Measurements from ENCODE around the gene VBP1.
"Not testable (repeated sequence)": the region's sequence is repeated elsewhere in the genome, so short reads cannot be mapped to it uniquely, and the experiment has no call there.

VBP1 gene

DNA sequence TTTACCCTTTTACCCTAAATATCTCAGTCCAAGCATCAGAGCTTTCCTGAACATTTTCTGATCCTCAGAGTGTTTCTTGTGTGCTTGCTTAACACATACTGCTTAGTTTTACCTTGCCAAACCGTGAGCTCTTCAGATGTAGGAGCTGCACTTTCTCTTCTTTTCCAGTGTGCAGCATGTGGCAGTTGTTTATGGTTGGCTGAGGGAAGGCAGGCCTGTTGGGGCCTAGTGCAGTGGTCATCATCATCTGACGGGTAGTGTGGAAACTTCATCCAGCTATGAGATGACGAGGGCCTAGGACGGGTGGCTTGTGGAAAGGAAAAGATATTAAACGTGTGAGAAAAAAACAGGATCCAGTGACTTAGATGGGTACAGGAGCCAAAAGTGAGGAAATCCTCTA lies 21.5 kb downstream of the VBP1 start:
- DNase-seq (ENCODE audit: insufficient read length, low spot score) = no peak
- no peak for TF ChIP-seq POLR2A (IDR thresholded peaks at IDR 0.05; ENCODE audit: low read depth, low read length)
- FAIRE-seq = no peak

DNA sequence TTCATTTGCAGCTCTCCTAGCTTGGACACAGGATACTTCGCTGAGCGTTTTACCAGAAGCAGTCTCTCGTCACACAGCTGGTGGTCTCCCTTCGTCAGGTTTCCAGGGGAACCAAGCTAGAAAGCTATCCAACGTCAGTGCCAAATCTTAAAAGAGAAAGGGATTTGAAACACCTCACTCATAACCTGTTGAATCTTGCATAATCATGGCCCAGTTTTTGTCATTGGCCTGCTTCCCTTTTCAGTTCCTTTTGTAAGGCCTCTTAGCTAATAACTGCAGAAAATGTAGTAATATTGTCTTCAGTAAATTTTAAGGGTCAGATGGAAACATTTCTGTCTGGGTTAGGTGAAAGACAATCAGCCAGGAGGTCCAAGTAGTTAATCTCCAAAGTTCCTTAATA lies 26.0 kb downstream of the VBP1 start:
- TF ChIP-seq POLR2A (IDR thresholded peaks at IDR 0.05; ENCODE audit: low read depth, low read length) = no peak
- FAIRE-seq (no peak), DNase-seq (ENCODE audit: insufficient read length, low spot score) (no peak)

DNA sequence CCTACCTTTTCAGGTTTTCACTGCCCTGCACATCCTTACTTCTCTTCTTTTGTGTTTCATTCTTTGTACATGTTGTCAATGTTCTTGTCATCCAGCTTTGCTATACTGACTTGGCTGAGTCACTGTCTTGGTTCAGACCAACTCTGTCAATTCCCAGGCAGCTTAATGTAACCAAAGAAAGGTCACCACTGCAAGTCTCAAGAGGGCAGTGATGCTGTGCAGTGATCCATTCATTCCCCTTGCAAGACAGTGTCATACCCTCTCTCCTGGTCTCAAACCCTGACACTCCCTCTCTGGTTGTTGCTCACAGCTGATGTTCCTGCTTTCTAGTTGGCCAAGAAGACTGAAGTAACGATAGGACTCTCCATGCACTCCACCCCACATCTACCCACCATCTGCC lies 30.5 kb downstream of the VBP1 start:
- FAIRE-seq (no peak), DNase-seq (ENCODE audit: insufficient read length, low spot score) (no peak)

DNA sequence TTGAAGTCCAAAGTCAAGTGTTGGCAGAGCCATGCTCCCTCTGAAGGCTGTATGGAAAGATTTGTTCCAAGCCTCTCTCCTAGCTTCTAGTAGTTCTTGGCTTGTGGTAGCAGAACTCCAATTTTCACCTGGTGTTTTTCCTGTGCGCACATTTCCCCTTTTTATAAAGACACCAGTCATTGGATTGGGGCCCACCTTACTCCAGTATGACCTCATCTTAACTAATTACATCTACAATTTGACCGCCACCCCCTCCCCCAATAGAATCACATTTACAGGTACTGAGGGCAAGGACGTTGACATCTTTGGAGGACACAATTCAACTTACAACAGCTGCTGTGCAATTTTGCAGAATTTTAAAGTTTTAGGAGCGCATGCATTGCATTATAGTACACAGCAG lies 31.2 kb downstream of the VBP1 start:
- DNase-seq (ENCODE audit: insufficient read length, low spot score) = no peak
- FAIRE-seq = no peak

More for the DNA sequence above, 30.5 kb downstream of the VBP1 start:
- no peak for TF ChIP-seq POLR2A (IDR thresholded peaks at IDR 0.05; ENCODE audit: low read depth, low read length)

DNA sequence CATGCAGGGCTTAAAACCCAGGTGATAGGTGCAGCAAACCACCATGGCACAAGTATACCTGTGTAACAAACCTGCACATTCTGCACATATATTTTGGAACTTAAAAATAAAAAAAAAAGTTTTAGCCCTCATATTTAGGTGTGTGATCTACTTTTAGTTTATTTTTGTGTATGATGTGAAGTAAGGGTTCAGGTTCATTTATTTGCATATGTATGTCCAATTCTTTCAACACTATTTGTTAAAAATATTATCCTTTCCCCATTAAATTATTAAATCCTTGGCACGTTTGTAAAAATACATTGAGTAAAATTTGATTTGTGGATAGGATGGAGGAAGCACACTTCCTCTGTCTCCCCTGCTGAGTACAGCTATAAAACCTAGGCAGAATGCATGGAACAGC lies 35.1 kb downstream of the VBP1 start:
- TF ChIP-seq POLR2A (IDR thresholded peaks at IDR 0.05; ENCODE audit: low read depth, low read length) = no peak
- no peak for DNase-seq (ENCODE audit: insufficient read length, low spot score)
- FAIRE-seq = no peak

More for the DNA sequence above, 31.2 kb downstream of the VBP1 start:
- no peak for TF ChIP-seq POLR2A (IDR thresholded peaks at IDR 0.05; ENCODE audit: low read depth, low read length)

DNA sequence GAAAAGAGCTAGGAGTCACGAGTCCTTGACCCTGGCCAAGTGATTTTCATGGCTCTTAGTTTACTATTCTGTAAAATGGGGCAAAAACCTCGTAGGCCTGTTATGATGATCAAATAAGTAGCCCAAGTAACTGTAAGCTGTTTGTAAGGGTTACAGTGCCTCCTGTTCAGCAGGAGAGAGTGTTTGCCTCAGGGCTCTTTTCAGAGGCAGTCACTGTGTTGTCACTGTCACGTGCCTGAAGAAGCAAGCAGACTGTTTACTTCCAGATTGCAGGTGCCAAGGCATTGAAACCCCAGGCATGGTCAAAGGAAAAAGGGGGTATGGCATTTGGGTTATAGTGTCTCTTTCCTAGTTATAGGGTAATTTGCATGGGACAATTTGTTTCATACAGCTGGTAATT lies 43.5 kb downstream of the VBP1 start:
- no peak for FAIRE-seq

DNA sequence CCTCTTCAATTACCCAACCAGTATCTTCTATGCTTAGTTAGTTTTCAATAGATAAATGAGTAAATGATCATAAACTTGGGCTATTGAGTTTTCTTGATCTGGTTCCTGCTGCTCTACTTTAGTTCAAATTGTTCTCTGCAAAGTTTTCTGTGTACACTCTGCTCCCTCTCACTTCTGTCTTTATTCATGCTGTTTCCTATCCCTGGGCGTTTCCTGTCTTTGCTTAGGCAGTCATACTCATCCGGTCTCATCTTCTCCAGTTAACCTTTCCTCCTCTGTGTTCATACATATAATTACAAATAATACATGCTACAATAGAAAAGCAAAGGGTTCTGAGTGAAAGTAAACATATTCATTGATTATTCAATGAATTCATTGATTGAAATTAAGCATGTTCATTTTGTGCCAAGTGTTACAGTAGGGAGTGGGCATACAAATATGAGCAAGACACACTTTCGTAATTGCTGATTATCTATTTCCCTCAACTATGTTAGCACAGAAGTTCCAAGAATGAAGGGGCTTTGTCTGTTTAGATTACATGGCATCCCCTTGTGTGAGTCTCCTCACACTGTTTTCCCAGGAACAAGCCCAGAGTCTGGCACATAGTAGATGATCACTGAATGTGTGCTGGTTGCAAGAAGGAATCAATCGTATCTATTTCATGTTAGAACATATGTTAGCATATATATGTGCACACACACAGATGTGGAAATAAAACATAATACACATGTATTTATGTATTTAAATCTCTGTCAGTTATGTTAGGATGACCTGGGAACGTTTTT lies 46.9 kb downstream of the VBP1 start:
- TF ChIP-seq POLR2A (IDR thresholded peaks at IDR 0.05; ENCODE audit: low read depth, low read length) = no peak
- no peak for FAIRE-seq

More for the DNA sequence above, 43.5 kb downstream of the VBP1 start:
- TF ChIP-seq POLR2A (IDR thresholded peaks at IDR 0.05; ENCODE audit: low read depth, low read length) = no peak
- no peak for DNase-seq (ENCODE audit: insufficient read length, low spot score)

DNA sequence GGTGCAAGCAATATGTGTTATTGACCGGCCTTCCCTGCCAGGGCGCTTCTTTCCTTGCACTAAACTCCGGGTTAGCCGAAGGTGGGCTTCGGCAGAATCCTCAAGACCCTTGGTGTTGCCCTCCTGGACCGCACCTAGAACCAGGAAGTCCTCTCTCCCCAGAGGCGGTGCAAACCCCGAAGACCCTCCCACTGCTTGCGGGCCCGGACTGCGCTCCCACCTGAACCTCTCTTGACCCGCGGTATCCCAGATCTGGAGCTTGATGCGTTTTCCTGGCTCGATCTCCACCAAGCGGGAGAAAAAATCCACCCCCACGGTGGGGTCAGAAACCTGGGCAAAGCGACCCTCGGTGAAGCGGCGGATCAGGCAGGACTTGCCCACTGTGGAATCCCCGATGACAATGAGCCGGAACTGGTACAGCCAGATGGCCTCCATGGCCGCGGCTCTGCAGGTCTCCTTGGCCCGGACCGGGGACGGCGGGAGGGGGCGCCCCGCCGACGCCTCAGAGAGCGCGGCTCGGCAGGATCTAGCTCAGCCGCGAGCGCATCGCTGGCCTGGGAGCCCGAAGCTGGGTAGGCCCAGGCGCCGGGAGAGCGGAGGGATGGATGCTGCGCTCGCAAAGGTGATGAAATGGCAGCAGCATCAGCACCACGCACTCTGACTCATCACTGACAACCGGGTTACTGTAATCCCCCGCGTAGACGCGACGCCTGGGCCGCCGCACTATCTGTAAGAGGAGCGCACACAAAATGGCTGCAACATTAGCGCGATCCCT lies 47.8 kb downstream of the VBP1 start, which contains the start of gene RAB39B:
Gene RAB39B (minus strand): TSS at position 638 of the 775 bp plus-strand sequence. CDS start 203 bp downstream, at position 435.
- peak; percentile 83 for FAIRE-seq
- DNase-seq (ENCODE audit: insufficient read length, low spot score) = peak; percentile 55

More for the DNA sequence above, 46.9 kb downstream of the VBP1 start:
- DNase-seq (ENCODE audit: insufficient read length, low spot score) = no peak

DNA sequence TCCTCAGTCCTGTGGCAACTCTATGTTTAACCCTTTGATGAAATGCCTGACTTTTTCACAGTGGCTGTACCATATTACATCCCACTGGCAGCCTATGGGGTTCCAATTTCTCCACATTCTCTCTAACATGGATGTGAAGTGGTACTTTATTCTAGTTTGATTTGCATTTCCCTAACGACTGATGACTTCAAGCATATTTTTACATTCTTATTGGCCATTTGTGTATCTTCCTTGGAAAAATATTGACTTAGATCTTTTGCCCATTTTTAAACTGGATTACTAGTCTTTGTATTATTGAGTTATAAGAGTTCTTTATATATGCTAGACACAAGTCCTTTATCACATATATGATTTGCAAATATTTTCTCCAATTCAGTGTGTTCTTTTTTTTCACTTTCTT lies 50.2 kb downstream of the VBP1 start:
- DNase-seq (ENCODE audit: insufficient read length, low spot score) (no peak), FAIRE-seq (no peak)
- no peak for TF ChIP-seq POLR2A (IDR thresholded peaks at IDR 0.05; ENCODE audit: low read depth, low read length)

More for the DNA sequence above, 47.8 kb downstream of the VBP1 start, which contains the start of gene RAB39B:
- no peak for TF ChIP-seq POLR2A (IDR thresholded peaks at IDR 0.05; ENCODE audit: low read depth, low read length)

DNA sequence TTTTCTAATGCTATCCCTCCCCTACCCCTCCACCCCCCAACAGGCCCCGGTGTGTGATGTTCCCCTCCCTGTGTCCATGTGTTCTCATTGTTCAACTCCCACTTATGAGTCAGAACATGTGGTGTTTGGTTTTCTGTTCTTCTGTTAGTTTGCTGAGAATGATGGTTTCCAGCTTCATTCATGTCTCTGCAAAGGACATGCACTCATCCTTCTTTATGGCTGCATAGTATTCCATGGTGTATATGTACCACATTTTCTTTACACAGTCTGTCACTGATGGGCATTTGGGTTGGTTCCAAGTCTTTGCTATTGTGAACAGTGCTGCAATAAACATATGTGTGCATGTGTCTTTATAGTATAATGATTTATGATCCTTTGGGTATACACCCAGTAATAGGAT lies 51.7 kb downstream of the VBP1 start:
- FAIRE-seq; DNase-seq (ENCODE audit: insufficient read length, low spot score): not testable (repeated sequence)

DNA sequence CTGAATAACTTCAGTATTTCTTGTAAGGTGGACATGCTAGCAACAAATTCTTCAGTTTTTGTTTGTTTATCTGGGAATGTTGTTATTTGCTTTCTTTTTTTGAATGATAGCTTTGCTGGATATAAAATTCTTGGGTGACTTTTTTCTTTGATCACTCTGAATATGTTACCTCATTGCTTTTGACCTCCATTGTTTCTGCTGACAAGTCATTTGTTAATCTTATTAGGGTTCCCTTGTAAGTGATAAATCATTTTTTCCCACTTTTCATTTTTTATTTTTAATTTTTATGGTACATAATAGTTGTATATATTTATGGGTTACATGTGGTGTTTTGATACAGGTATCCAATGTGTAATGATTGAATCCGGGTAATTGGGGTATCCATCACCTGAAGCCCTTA lies 54.7 kb downstream of the VBP1 start:
- no peak for FAIRE-seq
- DNase-seq (ENCODE audit: insufficient read length, low spot score) = no peak
- TF ChIP-seq POLR2A (IDR thresholded peaks at IDR 0.05; ENCODE audit: low read depth, low read length) = no peak

DNA sequence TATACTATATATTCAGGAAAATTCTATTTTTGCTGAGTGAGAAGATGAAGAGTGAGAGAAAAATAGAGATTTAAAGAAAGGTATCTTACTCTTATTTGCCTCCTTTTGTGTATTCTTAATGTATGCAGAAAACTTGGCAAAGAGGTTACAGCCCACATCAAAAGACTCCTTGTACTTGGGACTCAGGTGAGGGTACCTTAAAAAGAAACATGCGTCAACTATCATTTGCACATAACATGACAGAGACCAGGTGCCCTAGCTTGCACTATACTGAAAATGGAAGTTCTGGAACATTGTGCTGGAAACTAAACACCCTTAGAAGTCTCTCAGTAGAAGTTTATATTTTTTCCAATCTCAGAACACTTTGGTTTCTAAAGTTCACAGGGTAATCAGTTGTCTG lies 63.6 kb downstream of the VBP1 start:
- TF ChIP-seq POLR2A (IDR thresholded peaks at IDR 0.05; ENCODE audit: low read depth, low read length) = no peak
- no peak for DNase-seq (ENCODE audit: insufficient read length, low spot score)
- no peak for FAIRE-seq
